K562 (cell line): Measurements from ENCODE around the gene ZNF552. TPM values are rescaled to one million over a fixed set of nuclear protein-coding genes. Genes with fewer than 3 reads are reported as not detected.
A peak's percentile ranks its signal among the peaks of the same experiment; 100 is the strongest.
"Not testable (repeated sequence)": the region's sequence is repeated elsewhere in the genome, so short reads cannot be mapped to it uniquely, and the experiment has no call there.

Source experiments
- ATAC-seq: fragments of 200-7000 bp; cut with Tn5 transposase; 3 replicates; pipeline ENCODE4 v1.9.1; 2020; ENCODE audit warnings: moderate library complexity
- BruUV-seq: library from RNA; stranded (reverse); fragments of 400-500 nt; replicated peaks from 2 replicates; lab custom pipeline; 2021; lab: Mats Ljungman, UMichigan
- CTCF ChIA-PET: fragments of 300-600 bp; formaldehyde crosslinking; extraction: SDS; loops from one replicate; lab custom pipeline; 2021; ENCODE audit warnings: low intra/inter-chr PET ratio; lab: Yijun Ruan, JAX
- POLR2A ChIA-PET: fragments of 300-600, 350-650 bp; sonication (Branson Sonifier 250); formaldehyde crosslinking; extraction: SDS; loops from one replicate; lab custom pipeline; 2021; ENCODE audit warnings: antibody characterized with exemption, inconsistent platforms; lab: Yijun Ruan, JAX
- DNase-seq, 4 experiments: peaks; one replicate each; pipeline versions ENCODE4 v3.0.0 to v3.0.0-alpha.2; 2011 to 2018; ENCODE audit warnings: low spot score in 3 of 4, mixed read lengths in 3 of 4; ENCODE audit errors: extremely low read depth in 1 of 4
- FAIRE-seq: peaks from 2 replicates; lab custom pipeline; 2011; peaks lifted over from hg19 to GRCh38; lab: Jason Lieb, UNC
- H2AFZ ChIP-seq: 2 replicates; pipeline ENCODE4 v1.6.0; 2011; ENCODE audit warnings: low read depth, low read length, control low read depth, inconsistent platforms
- H3K27ac ChIP-seq: fragments of 200-600 bp; 3 replicates; pipeline ENCODE4 v1.8.0; 2011; ENCODE audit warnings: low read depth, mild to moderate bottlenecking, control low read depth, inconsistent platforms, low read length, moderate library complexity, mixed read lengths; ENCODE audit errors: extremely low read depth
- H3K27me3 ChIP-seq, 2 experiments: fragments of 300-600 bp in 1 of 2; 2 replicates in 1 of 2; 3 replicates in 1 of 2; pipeline versions ENCODE4 v1.6.0 to v1.8.0; 2011; ENCODE audit warnings: inconsistent platforms in 2 of 2, low read length in 2 of 2, mild to moderate bottlenecking in 1 of 2, mixed read lengths in 1 of 2, moderate library complexity in 1 of 2; ENCODE audit not compliant: control insufficient read depth in 2 of 2, insufficient read depth in 2 of 2
- H3K36me3 ChIP-seq: fragments of 300-600 bp; 3 replicates; pipeline ENCODE4 v1.8.0; 2011; ENCODE audit warnings: mild to moderate bottlenecking, low read length, inconsistent platforms; ENCODE audit not compliant: control insufficient read depth, insufficient read depth
- H3K4me1 ChIP-seq, 2 experiments: fragments of 200-600 bp in 1 of 2; replicated peaks in 1 of 2; 2 replicates in 1 of 2; 3 replicates in 1 of 2; pipeline versions ENCODE4 v1.5.1 to v1.8.0; 2011; ENCODE audit warnings: inconsistent platforms in 2 of 2, low read length in 2 of 2, mild to moderate bottlenecking in 1 of 2, mixed read lengths in 1 of 2, moderate library complexity in 1 of 2; ENCODE audit not compliant: control insufficient read depth in 2 of 2, insufficient read depth in 2 of 2
- H3K4me2 ChIP-seq: 2 replicates; pipeline ENCODE4 v1.6.1; 2011; ENCODE audit warnings: low read length, control low read depth, inconsistent platforms, mixed read lengths; ENCODE audit not compliant: insufficient read depth
- H3K4me3 ChIP-seq: fragments of 200-600 bp; sonication (generic), shearing (Covaris generic); 2 replicates; pipeline ENCODE4 v1.5.1; 2016; ENCODE audit warnings: control low read depth, inconsistent platforms
- H3K79me2 ChIP-seq: fragments of 200-600 bp; 3 replicates; pipeline ENCODE4 v1.8.0; 2011; ENCODE audit warnings: low read length, inconsistent platforms; ENCODE audit not compliant: control insufficient read depth, insufficient read depth
- H3K9ac ChIP-seq, 2 experiments: 2 replicates each; pipeline versions ENCODE4 v1.6.0 to v1.6.1; 2011; ENCODE audit warnings: low read depth in 2 of 2, low read length in 2 of 2, control low read depth in 1 of 2, inconsistent platforms in 1 of 2, mild to moderate bottlenecking in 1 of 2, mixed read lengths in 1 of 2; ENCODE audit not compliant: insufficient read depth in 1 of 2
- H3K9me1 ChIP-seq: one replicate; pipeline ENCODE4 v1.6.0; 2011; ENCODE audit warnings: inconsistent platforms, mild to moderate bottlenecking, low read length, moderate library complexity; ENCODE audit not compliant: control insufficient read depth, insufficient read depth
- H3K9me3 ChIP-seq: replicated peaks from 2 replicates; pipeline ENCODE4 v1.5.1; 2011; ENCODE audit warnings: low read depth, low read length, inconsistent platforms; ENCODE audit not compliant: control insufficient read depth, insufficient read depth
- H4K20me1 ChIP-seq: replicated peaks from 2 replicates; pipeline ENCODE4 v1.6.1; 2011; ENCODE audit warnings: low read length, inconsistent platforms, mixed read lengths; ENCODE audit not compliant: control insufficient read depth, insufficient read depth
- C11orf30 ChIP-seq: fragments of 450-650 bp; IDR thresholded peaks from 2 replicates; pipeline ENCODE4 v1.6.1; 2016; ENCODE audit warnings: low read depth, mild to moderate bottlenecking
- MAFF ChIP-seq: IDR thresholded peaks from 2 replicates; pipeline ENCODE4 v1.6.1; 2012; ENCODE audit warnings: low read length, improper control_type of control experiment
- MAFG ChIP-seq: fragments of 450-650 bp; conservative IDR thresholded peaks from 2 replicates; pipeline ENCODE4 v1.6.1; 2016; ENCODE audit warnings: missing genetic modification characterization, missing compliant biosample characterization
- MAFK ChIP-seq: IDR thresholded peaks from 2 replicates; pipeline ENCODE4 v1.6.1; 2011; ENCODE audit warnings: low read length, improper control_type of control experiment
- ZNF316 ChIP-seq: fragments of 450-650 bp; IDR thresholded peaks from 2 replicates; pipeline ENCODE4 v1.6.1; 2016
- WGBS: fragments of 100-300 bp; shearing (Covaris generic); methylation state at CpG from one replicate; pipeline ENCODE4 v1.1.6; 2016; ENCODE audit warnings: low coverage, mixed read lengths; ENCODE audit not compliant: insufficient coverage; ENCODE audit errors: missing lambda C conversion rate; 5-methylcytosine and 5-hydroxymethylcytosine counted together
- in situ Hi-C: fragments of 300-500 bp; cut with MboI; formaldehyde crosslinking; loops from 4 replicates; pipeline ENCODE4 v1.15.0; 2018; ENCODE audit warnings: inconsistent platforms, mixed read lengths
- intact Hi-C: fragments of 100-400 bp; cut with micrococcal nuclease; formaldehyde crosslinking; loops from 2 replicates; pipeline ENCODE4 v1.14.2; 2022
- polyA plus RNA-seq, 8 experiments: library from polyadenylated mRNA; depleted of rRNA in 4 of 8; stranded (reverse) in 5 of 8; unstranded in 3 of 8; fragments of >200 nt; fragmentation: Nextera tagmentation in 2 of 8; fragmentation: Illumina TruSeq in 1 of 8; extraction: Ambion mirVana in 2 of 8; extraction: Trizol in 1 of 8; gene quantifications; 2 replicates each; pipeline versions ENCODE4 v1.2.1 to v1.2.3, GENCODE V29; 2011 to 2014; ENCODE audit warnings: inconsistent platforms in 1 of 8, missing spikeins in 1 of 8
- total RNA-seq, 7 experiments: library from RNA; depleted of rRNA in 6 of 7; stranded (reverse); fragments of >200 nt in 6 of 7; fragmentation: Illumina TruSeq in 2 of 7; extraction: Trizol in 2 of 7; gene quantifications; 2 replicates each; pipeline versions ENCODE4 v1.2.1 to v1.2.3, GENCODE V29; 2011 to 2021; ENCODE audit warnings: low replicate concordance in 1 of 7

The ZNF552 gene
- total and polyA plus RNA-seq, 9 of the 15 experiments (the other 6 are each of a cell fraction or from before 2014, with no cell fraction given) = 4.4 to 12.4 (median 8.5) TPM

DNA sequence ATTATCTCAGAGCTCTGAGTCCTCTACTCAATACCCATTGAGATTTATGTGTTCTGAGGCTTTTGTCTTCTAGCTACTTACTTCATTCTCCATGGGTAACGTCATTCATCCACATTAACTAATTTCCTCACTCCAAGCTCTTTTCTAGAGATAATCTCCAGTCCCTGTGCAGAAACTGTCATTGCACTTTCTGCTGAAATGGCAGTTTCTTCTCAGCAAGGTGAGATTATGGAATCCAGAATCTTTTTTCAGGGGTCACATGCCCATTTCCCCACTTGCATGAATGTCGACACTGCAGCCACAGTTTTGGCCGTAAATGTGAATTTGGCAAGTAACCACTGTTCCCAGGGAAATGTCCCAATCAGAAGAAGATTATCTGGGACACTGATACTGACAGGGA, 47.6 kb upstream of the ZNF552 start:
- H3K4me3 ChIP-seq, H2AFZ ChIP-seq, H3K27ac ChIP-seq, ATAC-seq, H4K20me1 ChIP-seq, H3K9me3 ChIP-seq, BruUV-seq, H3K9ac ChIP-seq, FAIRE-seq, H3K4me1 ChIP-seq, H3K27me3 ChIP-seq, intact Hi-C loops, CTCF ChIA-PET, H3K4me2 ChIP-seq, in situ Hi-C loops, H3K79me2 ChIP-seq, DNase-seq, H3K9me1 ChIP-seq: not testable (repeated sequence)
- peaks cover 88% of the 10 kb centered on the region for H3K36me3 ChIP-seq
- 97% methylated on average over 3 of the region's 3 CpGs for WGBS
- TF ChIP-seq MAFG = peak; percentile 43; the same call in 1 of the 2 replicates
- peak; percentile 36 for TF ChIP-seq MAFF
- TF ChIP-seq ZNF316 = peak; percentile 45
- TF ChIP-seq MAFK = 0 out of 2 replicates have a peak, but pooled peaks have one; percentile 3
- peak; percentile 35; the same call in 1 of the 2 replicates for TF ChIP-seq C11orf30
- POLR2A ChIA-PET = interaction anchor here (0.9 to 2.0 kb wide), 4 partner anchors 9 to 16 kb away, joined by 3 to 5 read pairs (median 3); no protein-coding TSS in a partner anchor

DNA sequence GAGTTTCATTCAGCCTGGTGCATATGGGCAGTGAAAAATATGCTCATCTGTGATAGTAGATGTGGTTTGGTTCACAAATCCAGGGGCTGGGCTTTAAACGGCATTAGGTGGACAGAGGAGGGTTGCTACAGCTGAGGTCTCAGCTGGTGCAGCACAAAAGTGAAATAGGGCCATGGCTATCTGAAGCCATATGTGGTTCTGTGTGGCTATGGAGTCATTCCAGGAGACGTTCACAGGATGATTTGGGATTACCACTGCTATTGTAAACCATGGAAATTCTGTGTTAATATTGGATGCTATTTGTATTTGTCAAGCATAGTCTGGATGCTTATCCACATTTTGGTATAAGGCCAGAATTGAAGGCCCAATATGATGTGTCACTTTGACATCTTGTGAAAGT, 39.4 kb upstream of the ZNF552 start:
- BruUV-seq, FAIRE-seq, ATAC-seq: not testable (repeated sequence)

DNA sequence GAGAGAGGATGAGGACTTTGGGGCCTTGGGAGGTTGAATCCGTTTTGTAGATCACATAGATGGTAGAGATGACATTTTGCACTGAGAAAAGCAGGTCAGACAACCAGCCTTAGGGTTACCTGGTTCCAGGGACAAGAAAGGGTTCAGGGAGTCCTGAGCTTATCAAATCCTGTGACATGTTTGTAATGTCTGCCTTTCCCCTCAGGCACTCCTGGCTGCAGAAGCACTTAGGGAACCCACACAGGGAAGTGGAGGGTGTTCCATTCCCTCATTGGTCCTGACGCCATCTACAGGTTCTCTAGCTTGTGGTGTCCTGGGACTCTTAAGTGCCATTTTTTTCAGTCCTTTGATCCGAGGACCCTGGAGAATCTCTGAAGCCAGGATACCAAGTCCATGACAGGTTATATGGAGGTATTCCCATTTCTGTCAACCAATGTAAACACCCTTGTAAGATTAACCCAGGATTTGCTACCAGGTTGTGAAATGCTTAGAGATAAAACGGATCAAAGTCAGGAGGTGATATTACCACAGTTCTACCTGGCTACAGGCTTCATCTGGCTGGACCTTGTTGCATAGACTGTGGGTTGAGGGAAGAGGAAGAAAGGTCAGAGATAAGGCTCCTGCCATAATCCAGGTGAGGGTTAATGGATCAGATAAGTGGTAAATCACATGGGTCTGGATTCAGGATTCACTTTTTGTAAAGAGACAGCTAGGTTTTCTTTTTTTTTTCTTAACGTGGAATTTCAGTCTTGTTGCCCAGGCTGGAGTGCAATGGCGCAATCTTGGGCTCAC, 37.3 kb upstream of the ZNF552 start:
- H3K9me1 ChIP-seq, CTCF ChIA-PET, H3K4me3 ChIP-seq, in situ Hi-C loops, H3K27me3 ChIP-seq, H3K27ac ChIP-seq, H4K20me1 ChIP-seq, intact Hi-C loops, H3K4me2 ChIP-seq, H3K4me1 ChIP-seq, H3K9ac ChIP-seq, H2AFZ ChIP-seq, DNase-seq, H3K9me3 ChIP-seq, ATAC-seq, BruUV-seq: not testable (repeated sequence)
- POLR2A ChIA-PET = interaction anchor here (1.3 kb wide), 1 partner anchor 10 kb away, joined by 5 read pairs; no protein-coding TSS in a partner anchor
- 93% methylated on average over 3 of the region's 6 CpGs for WGBS
- Histone ChIP-seq H3K36me3 (peaks cover 46% of the 10 kb centered on the region; the same call in 2 of the 3 replicates), H3K79me2 (peaks cover 41% of the 10 kb centered on the region)
- FAIRE-seq = peak; percentile 52

More for the DNA sequence above, 39.4 kb upstream of the ZNF552 start:
- H3K9me3 ChIP-seq, H3K4me2 ChIP-seq, H3K9me1 ChIP-seq, H2AFZ ChIP-seq, H3K27me3 ChIP-seq, POLR2A ChIA-PET, H3K4me3 ChIP-seq, H4K20me1 ChIP-seq, H3K9ac ChIP-seq, in situ Hi-C loops, DNase-seq, intact Hi-C loops, H3K27ac ChIP-seq, CTCF ChIA-PET, H3K4me1 ChIP-seq: not testable (repeated sequence)
- Histone ChIP-seq H3K79me2 (peaks cover 39% of the 10 kb centered on the region), H3K36me3 (peaks cover 62% of the 10 kb centered on the region; the same call in 2 of the 3 replicates)
- WGBS = 100% methylated on average over 1 of the region's 2 CpGs
